NCI-H524 (cell line): ENCODE measurements around the gene TENM4.
A peak's percentile ranks its signal among the peaks of the same experiment; 100 is the strongest.

Experiments
- DNase-seq, 2 experiments: peaks; one replicate each; lab custom pipeline; 2025; lab: John Stamatoyannopoulos, UW

The TENM4 gene

DNA sequence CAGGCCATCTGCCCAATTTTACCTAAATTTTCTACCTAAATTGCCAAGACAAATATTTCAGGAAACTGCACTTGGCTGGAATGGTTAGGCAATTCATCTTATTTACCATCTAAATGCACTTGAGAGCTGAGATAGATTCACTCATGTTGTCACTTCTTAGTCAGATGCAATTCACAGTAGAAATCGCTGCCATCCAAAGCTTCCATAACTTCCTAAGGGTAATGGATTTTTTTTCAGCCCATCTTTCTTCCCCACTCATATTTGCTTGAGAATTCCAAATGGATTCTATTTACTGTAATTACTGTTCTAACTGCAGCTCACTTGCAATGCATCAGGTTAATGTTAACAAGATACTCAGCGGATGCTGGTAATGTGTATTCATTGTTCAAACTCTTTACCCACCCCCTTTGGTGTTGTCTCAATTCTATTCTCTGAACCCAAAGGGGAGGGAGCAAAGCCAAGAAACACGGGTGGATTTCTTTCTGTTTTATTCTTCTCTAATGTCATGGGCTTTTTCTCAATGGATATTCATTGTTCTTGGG lies 96.0 kb downstream of the TENM4 start:
- DNase-seq = no peak

DNA sequence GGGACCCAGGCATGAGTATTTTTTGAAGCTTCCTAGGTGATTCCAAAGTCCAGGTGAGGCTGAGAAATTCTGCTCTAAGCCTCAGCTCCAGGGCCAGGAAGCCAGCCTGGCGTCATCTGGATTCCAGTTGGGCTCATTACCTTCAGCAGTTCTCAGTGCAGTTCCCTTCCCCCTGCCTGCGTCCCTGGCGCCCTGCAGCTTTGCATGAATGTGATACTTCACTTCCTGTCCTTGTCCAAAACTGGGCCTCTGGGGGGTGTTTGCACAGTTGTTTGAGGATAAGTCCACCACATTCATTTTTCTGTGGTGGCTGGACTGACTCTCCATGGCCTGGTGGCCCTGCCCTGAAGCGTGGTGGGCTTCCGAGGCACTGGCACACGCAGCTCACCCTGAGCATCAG lies 98.1 kb downstream of the TENM4 start:
- no peak for DNase-seq

DNA sequence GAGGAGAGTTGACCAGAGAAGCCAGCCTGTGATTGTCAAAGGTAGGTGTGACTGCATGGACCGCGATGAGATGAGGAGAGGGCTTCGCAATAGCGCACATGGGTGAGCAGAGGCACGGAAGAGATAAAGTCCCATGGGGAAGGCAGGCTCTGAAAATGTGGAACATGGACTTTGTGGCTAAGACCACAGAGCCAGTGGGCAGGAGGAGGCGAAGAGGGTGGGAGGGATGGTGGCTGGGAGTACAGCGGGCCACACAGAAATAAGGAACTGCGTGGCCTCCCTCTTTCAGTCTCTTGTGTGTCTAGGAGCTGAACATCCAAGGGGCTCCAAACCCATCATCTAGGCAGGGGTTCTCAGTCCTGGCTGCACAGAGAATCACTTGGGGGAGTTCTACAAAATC lies 98.6 kb downstream of the TENM4 start:
- no peak for DNase-seq

DNA sequence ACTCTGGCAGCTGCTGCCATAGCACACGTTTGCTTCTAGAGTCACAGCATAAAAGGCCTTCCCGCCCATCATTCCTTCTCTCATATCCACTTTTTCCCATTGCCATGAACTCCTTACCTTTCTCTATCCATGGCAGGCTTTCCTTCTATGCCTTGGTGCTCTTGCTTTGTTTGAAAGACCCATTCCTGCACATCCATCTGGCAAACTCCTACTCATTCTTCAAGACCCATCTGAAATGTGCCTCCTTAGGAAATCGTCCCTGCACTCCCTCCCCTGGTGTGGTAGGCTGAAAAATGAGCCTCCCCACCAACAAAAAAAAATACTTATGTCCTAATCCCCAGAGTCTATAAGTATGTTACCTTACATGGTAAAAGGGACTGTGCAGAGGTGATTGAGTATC lies 100.3 kb downstream of the TENM4 start:
- DNase-seq = no peak

DNA sequence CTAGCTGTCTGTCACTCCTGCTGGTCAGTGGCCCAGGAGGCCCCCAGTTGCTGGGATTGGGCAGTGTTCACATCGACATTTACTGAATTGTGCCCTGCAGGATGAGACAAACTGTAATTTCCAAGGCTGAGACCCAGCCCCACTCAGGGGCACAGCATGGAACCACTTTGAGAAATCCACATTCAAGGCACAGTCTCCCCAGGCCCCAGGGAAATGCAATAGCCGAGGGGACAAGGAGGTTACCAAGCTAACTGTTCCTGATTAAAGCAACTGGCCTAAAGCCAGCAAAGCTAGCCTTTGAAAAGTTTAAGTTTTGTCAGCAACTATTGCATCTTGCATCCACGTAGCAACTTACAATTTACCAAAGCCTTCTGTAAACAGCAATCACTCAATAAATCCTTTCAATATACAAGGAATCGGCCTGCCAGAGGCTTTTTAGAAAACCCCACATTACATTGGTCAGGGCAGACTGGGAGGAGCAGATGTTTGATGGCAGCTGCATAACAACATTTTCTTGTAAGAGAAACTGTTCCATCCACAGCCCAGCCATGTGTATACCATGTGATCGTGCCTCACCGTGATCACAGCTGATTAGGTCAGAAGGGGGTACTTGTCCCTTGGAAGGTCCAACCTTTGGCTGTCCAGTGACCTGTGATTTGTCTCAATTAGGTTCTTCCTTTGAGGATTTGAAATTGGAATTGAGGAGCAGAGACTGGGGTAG lies 103.9 kb downstream of the TENM4 start:
- no peak for DNase-seq

DNA sequence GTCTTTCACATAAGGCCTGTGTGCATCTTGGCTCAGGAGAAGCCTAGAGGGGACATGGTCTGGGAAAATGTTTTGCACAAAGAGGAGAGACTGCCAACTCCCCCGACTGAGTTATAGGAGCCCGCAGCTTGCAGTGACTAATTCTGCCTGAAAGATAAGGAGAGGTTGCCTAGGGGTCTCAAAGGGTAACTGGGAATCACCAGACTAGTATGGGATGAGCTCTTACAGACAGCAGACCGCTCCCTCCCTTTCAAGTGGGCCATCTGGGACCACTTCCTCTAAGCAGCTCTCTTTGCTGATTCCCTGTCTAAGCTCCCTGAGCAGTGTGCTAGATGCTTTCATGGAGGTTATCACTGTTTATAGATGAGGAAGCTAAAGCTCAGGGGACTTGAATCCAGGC lies 105.1 kb downstream of the TENM4 start:
- peak; percentile 10 to 46 for DNase-seq

DNA sequence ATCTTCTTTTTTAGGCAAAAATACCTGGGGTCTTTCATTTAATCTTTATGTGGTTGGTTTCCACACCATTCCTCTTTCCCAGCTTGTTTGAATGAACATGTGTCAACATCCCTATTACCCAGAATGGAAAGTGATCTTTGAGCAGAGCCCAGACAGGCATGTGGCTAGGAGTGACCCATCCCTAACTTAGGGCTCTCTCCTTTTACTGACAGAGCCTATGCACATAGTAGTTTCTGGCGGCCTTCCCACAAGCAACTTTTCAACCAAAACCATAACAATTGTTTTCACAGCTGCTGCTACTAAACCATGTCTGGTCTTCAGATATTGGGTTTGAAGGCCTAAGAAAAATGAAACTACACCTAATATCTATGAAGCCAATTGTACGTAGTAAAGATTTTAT lies 107.5 kb downstream of the TENM4 start:
- DNase-seq = no peak

DNA sequence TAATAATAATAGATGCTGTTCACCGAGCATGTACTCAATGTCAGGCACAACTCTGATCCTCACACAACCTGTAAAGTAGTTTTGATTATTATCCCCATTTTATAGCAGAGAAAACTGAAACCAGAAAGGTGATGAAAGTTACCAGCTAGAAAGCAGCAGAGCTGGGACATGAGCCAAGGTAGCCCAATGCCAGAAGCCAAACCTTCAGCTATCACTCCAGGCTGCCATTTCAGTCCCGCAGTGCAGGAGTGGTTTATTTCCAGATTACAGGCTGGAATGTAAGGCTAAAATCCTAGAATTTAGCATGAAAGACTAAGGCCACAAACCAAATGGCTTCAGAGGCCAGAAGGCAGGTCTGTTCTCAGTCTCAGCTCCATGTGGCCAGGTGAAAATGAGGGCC lies 108.8 kb downstream of the TENM4 start:
- no peak for DNase-seq

DNA sequence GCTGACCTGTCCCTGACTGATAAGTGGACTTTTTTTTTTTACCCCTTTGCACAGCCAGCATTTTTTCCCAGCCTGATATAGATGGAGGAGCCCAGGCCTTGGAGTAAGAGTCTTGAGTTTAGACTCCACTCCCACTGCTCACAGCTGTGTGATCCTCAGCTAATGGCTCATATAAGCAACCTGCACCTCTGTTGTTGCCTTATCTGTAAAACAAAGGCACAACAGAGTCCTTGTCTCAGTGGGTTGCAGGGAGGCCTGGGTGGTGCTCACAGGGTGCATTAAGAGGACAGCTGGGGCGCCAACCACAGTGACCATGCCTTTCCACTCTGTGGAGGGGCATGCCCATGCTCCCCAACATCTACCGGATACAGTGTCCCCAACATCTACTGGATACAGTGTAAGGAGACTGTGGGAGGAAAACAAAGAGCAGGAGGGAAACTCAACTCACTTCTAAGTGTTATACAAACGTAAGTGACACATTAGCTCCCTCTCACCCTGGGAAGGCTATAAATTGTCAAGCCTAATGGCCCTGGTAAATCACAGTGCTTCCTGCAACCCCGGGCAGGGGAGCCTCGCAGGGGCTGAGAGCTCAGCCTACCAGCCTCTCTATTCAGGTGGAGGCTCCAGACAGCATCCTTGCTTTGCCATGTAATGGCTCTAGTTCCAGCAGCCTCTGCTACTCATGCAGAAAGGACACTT lies 109.5 kb downstream of the TENM4 start:
- no peak for DNase-seq

DNA sequence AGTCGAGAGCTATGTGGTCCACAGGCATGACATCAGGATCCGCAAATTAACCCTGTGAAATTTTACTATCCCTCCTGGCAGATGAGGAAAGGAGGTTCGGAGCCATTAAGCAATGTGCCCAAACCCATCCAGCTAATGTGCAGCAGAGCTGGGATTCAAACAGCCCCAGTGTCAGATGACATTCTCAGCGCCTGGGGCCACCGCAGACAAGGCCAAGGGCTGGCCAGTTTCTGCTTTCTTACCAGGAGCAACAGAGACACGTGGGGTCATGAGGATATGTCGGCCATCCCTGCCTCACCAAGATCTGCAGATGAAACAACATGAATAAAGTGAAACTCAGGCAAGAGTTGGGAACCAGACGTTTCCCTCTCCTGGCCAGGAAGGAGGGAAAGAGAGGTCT lies 110.2 kb downstream of the TENM4 start:
- no peak for DNase-seq

DNA sequence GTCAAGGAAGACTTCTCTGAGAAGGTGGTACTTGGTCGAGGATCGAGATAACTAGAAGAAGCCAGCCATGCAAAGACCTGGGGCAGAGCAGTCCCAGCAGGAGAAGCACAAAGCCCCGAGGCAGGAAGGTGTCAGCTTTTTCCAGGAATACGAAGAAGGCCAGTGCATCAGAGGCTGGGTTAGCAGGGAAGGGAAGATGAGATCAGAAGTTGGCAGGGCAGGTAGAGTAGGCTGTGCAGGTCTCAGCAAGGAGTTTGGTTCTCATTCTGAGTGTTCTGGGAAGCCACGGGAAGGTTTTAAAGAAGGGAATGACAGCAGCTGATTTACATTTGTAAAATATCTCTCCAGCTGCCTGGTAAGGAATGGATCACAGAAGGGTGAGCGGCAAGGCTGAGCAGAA lies 111.3 kb downstream of the TENM4 start:
- no peak for DNase-seq

DNA sequence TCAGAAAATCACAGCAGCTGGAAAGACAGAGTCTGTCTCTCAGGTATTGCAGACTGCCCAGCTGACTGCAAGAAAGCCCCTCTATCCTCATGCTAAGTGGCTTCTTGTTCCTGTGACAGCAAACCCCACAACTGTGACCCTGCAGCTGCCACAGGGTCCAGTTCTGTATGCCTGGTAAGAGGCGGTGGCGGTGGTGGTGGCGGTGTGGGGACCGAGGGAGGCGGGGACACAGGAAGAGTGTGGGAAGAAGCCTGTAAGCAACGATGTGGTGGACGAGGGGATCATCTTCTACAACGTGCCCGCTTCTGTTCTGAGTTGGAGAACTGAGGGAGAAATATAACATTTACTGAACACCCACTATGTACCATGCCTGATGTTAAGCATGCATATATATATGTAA lies 112.4 kb downstream of the TENM4 start:
- no peak for DNase-seq

DNA sequence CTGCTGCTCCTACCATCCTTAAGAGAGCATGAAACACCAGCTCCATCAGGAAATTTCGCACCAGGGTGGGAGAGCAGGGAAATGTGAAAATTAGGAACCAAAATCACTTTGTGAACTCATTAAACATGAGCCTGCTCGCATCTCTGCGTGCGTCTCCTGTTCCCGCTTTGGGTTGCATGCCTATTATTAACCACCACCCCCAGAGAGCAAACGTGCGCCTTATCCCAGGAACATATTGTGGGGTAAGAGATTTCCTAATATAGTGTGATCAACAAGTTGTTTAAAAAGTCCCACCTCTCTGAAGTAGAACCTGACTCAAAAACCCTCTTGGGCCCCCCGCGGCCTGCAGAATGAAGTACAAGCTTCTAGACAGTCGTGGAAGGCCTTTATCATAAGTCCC lies 115.0 kb downstream of the TENM4 start:
- DNase-seq = no peak

DNA sequence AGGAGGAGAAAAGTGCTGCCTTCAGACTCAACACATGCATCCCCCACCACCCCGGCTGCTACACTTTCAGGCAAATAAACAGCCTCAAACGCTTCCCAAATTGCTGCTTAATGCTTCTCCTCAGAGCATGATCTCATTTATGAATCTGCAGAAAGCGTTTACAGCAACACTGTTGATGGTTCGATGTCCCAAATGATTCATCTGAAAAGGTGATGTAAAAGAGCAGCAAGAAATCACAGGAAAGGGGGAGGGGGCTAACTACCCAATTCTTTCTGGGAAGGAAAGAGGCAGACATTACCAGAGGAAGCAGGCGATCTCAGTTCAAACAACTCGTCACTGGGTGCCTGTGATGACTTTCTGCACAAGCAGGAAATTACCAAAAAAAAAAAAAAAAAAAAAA lies 119.6 kb downstream of the TENM4 start:
- DNase-seq = no peak

DNA sequence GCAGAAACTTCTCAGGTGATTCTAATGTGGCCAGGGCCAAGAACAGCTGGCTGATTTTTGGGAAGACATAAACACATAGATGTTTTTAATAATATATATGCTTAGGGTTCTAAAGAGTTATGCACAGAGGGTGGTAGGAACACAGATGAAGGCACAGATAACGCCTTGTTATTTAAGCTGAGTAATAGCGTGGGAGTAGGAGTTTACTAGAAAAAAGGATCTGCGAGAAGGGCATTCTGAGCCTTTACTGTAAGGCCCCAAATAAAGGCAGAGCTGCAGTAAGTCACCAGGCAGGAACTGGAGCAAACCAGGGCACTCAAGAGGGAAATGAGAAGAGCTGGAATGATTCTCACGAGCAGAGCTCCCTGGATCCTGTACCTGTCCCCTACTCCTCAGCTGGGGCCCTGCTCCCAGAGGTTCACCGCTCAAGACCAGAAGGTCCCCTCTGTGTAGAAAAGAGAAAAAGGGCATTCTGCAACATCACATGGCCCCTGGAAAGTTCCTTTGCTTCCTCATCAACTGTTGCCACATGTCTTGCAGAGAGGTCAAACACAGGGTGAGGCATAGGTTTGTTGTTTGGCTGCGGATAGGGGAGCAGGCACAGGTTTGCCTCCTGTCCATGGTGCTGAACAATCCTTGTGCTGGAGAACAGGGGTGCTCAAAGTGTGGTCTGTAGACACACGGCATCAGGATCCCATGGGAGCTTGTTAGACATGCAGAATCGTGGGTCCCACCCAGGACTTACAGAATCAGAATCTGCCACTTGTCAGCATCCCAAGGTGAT lies 125.7 kb downstream of the TENM4 start:
- DNase-seq = no peak

DNA sequence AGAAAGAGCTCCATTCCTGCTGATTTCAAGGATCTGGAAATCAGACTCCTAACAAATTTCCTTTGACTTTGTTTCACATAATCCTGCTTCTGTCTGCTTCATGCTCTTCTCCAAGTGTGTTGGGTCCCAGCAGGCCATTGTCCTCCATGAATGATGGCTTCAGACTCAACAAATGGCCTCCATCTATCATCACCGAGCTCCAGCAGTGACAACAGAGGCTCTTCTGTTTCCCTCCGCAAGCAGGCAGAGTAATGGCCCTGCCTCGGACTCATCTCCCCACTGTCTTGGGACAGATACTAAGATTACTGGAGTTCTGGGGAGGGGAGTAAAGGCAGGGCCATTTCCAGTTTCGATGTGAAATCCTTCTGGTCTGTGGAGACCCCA lies 127.3 kb downstream of the TENM4 start:
- no peak for DNase-seq

DNA sequence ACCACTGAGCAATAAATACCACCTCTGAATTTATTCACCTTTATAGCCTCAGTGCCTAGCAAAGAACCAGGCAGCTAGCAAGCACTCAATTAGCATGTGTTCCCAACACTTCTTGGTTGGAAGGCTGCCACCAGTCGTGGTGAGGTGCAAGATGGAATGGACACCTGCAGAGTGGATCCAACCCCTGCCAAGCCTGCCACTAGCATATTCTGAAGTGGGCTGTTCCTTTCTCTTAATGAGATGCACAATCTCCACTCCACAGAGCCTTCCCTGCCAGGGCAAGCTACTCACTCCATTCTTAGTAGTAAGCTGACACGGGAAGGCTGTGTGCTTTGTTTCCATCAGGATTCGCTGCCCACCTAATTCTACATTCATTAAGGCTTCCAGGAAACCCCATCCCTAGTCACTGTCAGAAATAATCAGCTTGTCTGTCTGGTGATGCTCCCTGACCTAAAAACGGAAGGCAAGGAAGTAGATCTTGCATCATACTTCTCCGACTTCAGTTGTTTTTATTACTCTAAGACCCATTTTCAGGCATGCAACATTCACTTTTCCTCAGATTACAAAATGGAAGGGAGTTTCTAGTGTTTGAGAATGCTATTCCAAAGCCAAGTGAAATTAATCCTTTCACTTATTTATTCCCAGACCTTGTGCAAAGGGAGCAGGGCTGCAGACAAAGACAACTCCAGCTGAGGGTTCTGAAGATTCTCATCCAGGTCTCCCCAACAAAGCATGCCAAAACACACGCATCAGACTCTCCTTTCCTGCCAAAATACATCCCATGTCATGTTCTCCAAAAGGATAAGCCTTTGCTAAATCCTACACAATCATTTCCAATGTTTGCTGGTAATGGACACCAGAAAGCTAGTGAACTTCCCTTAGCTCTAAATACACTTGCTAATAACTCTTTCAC lies 128.0 kb downstream of the TENM4 start:
- DNase-seq = peak in 1 of 2 experiments; percentile 37

DNA sequence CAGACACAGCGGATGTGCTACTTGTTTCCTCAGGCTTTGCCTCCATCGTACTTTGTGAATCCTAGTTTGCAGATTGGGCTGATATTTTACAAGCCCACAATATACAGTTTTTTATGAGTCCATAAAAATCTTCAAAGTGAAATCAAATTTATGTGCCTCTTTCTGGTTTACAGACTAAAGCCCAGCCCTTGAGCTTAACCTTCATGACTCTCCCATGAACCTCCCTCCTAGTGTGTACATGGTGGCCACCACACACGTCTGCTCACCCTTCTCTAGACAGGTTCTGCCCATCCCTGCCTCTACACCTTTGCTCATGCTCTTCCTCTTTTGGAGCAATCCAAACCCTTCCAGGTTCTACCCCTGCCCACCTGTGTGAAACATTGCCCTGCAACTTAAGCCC lies 129.4 kb downstream of the TENM4 start:
- DNase-seq = no peak

DNA sequence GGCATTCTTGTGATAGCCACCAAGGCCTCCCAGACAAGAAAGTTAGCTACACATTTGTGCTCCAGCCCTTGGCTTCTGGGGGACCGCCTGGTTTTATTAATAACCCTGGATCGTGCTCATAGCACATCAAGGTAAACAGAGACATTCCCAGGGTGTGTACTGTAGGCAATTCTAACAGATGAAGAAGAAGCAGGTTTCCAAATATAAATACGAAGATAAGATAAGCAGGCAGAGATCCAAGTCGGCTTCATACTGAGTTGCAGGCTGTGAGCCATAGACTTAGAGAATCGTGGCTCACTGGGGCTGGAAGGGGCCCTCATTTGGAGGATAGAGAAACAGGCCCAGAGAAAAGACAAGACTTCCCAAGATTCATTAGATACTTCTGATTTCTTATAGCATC lies 131.4 kb downstream of the TENM4 start:
- DNase-seq = no peak

DNA sequence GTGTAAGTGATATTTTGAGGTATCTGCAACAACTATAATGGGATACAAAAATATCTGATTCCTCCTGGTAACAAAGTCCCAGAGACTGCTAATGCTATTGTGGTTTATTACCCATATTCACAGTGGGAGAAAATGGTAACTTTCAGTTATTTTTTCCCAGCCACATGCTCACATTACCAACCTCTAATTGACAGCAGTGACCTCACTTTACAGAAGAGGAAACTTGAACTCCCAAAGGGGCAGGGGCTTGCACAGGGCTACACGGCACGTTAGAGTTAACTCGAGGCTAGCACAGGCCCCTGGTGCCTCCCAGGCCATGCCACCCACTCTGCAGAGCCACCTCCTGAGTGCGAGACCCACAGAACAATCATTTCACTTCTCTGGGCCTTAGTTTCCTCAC lies 132.4 kb downstream of the TENM4 start:
- no peak for DNase-seq

DNA sequence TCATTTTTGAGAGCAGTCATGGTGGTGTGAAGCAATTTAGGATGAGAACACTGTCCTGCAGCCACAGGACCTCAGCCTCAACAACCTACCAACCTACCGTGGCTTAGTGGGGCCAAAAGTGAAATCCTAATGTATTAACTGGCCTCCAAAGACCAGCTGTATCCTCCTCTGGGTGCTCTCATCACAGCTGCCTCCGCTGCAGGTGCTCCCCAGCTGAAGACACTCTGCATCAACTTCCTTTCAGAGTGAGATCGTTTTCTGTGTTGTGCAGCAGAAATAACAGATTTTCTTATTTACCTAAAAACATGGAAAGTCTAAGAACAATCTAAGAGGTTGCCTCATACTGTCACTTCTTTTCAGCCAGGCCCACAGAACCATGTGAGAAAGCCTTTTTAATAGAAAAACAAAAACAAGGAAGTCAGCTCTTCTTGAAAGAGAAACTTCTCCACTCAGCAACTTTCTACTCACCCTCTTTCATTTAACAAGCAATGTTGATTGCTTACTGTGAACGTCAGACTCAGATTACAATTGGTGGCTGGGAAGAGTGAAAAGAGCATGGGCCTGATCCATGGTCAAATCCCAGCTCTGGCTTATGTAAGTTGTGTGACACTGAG lies 136.1 kb downstream of the TENM4 start:
- no peak for DNase-seq
